CD4-positive, alpha-beta T cell treated with Interleukin-21 for 1 hour (primary cell): ENCODE data around the gene TRPC1.
A peak's percentile ranks its signal among the peaks of the same experiment; 100 is the strongest.
"Not testable (repeated sequence)": the region's sequence is repeated elsewhere in the genome, so short reads cannot be mapped to it uniquely, and the experiment has no call there.

Source experiments
- DNase-seq: peaks from one replicate; pipeline ENCODE4 v3.0.0-alpha.2; 2020

TRPC1 gene

GRCh38 chr3:142723968-142724681 lies at the start of gene TRPC1:
TRPC1 (plus strand) TSS chr3:142724034; CDS start chr3:142724560, 526 bp downstream.
- DNase-seq = peak; percentile 87

DNA sequence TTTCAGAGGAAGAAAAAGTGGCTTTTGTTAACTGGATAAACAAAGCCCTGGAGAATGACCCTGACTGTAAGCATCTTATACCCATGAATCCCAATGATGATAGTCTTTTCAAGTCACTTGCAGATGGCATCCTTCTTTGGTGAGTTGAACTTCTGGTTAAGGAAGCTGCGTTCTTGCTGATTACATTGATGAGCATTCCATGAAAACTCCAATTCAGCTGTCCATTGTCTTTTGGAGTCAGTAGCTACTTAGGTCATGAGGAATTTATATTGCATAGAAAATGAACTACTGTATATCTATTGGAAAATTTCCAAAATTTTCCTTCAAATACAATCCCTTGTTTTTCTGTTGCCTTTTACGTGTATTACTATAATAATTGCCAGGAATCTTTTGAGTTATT lies 47.7 kb upstream of the TRPC1 start:
- DNase-seq = no peak

DNA sequence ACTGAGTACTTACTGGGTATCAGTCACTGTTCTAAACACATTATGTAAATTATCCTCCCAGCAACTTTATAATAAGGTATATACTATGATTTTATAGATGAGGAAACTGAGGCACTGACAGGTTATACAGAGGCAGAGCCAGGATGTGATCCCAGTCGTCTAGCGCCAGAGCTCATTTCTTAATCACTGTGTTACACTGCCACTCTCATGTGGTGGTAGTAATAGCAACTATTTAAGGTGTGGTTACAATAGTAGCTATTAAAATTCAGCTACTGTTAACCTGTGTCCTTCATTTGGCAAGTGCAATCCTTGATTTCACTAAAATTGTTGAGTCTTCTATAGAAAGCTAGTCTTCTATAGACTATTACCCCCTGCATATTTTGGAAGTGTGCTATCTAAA lies 43.1 kb upstream of the TRPC1 start:
- no peak for DNase-seq

- no peak for DNase-seq
These were observed 33.2 kb upstream of the TRPC1 start for GRCh38 chr3:142690613-142691012.

DNA sequence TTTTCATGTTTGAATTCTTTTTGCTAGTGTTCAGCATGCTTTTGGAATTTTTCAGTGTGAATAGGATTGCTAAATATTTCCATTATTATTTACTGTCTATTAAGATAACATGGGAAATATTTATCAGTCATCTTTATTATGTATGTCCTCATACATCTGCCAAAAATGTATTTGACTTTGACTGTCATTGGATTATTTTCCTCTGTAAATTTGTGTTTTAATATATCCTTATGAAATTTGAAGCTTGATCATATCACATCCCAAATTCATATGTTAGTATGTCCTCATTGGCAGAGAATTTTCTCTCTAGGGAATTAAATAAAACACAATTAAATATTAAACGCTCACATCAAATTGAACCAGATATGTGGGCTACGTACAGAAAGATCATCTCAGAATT lies 32.3 kb upstream of the TRPC1 start:
- DNase-seq = no peak

DNA sequence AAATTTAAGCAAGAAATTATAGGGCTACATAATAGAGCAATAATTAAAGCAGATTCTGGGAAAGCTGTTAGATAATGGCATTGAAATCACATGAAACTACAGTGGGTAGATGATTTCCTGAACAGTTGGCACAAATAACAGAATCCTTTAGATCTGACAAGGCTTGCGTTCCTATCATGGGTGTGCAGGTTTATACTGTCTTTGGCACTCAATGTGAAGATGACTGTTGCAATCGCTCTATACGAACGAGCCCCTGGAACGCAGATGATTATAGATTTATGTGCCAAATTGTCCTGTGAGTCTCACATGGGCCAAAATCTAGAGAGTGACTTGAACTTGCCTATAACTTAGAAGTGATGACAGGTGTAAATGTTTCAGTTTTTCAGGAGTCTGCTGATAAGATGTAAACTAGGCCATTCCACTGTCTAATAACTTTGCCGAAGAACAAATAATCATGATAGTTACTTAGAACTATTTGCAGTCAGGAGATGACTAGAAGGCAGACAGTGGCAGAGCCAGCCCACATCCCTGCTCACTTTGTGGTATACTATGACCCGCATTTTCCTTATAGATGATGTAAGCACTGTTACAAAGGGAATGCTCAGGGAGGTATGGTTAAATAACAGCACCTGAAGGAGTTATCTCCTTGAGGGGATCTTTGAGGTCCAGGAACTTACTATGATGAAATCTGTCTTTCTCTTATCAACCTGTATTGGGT lies 30.5 kb upstream of the TRPC1 start:
- DNase-seq = no peak

DNA sequence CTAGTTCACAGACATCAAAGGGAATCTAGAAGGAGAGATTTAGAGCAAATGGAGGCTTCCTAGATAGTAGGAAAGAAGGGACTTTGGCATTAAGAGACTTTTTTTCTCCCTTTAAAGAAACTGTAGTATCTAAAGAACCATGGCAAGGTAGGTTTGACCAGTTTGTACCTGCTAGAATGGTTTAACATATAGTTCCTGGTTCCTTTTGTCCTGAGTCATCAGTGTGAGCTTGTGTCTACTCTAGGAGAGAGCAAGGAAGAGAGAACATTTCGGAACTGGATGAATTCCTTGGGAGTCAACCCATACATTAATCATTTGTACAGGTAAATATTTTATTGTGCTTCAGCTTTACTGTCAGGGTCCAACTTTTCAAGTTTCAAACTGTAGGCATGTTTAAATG lies 29.6 kb upstream of the TRPC1 start:
- DNase-seq = no peak

DNA sequence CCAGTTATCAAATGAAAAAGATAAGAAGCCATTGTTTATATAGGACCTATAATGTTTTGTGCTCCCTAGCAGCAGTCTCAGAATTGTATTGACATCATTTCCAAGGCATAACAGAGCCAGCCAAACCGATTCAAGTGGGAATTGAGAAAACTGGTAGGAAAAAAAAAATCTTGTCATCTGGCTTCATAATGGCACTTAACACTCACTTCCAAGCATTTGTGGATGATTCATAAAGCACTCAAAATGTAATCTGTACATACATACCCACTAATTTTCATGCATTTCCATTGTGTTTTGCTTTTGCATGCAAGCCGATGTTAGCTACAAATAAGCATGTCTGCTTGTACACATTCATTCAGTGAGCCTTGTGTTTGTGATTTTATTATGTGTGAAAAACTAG lies 18.6 kb upstream of the TRPC1 start:
- no peak for DNase-seq

GRCh38 chr3:142706321-142707127 lies 17.3 kb upstream of the TRPC1 start:
- no peak for DNase-seq

DNA sequence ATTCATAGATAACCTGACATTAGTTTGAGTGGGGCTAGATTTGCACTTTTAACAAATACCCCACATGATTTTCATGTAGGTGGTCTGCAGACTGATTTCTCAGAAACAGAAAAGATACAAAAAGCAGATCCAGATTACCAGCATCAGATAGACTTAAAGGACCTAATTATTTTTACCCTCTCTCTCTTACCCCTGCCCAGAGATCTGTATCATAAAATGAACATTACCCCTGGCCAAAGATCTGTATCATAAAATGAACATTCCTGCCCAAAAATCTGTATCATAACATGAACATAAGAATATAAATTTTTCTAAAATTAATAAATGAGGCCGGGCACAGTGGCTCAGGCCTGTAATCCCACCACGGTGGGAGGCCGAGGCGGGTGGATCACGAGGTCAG lies 14.6 kb upstream of the TRPC1 start:
- DNase-seq = no peak

- DNase-seq = not testable (repeated sequence)
These were observed 9.0 kb upstream of the TRPC1 start for GRCh38 chr3:142714882-142715281.

DNA sequence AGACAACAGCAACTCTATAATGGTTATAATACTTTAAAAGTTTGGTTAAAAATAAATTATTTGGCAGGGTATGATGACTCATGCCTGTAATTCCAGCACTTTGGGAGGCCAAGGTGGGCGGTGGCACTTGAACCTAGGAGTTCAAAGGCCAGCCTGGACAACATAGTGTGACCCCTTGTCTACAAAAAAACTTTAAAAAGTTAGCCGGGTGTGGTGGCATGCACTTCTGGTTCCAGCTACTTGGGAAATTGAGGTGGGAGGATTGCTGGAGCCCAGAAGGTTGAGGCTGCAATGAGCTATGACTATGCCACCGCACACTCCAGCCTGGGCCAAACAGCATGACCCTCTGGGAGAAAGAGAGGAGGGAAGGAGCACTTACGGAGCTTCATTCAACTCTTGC lies 7.7 kb upstream of the TRPC1 start:
- no peak for DNase-seq

DNA sequence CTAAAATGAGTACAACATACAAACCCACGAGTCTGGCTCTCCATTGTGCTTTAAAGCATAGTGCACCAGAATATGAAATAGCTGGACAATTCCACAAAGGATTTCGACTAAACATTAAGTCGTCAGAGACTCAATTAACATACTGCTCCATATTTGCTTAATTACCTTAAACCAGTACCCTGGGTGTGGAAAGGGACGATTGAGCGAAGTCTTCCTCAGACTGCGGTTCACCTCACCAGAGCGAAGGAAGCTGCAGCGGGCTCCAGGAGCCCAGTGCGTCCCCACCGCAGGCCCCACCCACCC lies 218 bp upstream of the TRPC1 start:
- DNase-seq = no peak

DNA sequence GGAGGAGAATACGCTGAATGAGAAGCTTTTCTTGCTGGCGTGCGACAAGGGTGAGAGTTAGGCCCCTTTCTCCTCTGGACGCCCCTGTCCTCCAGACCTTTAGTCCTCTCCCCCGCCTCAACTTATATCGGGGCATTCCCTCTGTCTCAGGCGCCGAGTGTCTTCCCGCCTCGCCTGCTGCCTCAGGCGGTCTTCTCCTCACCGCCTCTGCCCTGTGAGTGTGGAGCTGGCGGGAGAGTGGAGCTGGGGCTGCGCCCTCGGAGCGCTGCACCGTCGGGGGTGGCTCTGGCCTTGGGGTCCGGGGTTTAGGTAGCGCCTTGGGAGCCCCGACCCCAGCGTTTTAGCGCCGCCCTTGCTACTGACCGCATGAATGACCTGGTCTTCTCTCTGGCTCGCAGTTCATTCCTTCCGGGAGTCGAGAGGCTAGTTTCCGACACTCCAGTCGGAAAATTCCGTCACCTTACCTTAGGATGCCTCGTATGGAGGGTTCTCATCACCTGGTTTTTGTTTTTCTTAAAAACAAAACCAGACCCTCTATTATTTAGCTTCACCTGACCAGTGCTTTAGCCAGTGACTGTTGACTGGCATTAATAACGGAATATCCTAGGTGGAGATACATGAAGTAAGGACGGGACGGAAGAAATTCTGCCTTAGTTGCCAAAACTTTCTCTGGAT lies 985 bp downstream of the TRPC1 start:
- no peak for DNase-seq

DNA sequence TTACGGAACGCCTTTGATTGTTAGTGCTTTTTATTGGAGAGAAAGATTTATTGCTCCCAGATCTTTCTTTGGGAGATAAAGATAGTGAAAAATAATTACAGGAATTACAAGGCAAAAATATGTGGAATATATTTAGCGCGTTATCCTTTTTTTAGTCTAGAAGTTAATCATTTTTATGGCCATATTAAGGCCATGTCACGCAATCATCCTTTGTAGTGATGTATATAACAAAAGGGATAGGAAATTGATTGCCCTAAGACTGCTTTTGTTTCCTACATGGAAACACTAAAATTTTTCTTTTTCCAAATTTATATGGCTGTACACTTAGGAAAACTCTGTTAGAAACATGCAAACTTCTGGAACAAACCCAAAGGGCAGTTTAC lies 1.5 kb downstream of the TRPC1 start:
- no peak for DNase-seq

DNA sequence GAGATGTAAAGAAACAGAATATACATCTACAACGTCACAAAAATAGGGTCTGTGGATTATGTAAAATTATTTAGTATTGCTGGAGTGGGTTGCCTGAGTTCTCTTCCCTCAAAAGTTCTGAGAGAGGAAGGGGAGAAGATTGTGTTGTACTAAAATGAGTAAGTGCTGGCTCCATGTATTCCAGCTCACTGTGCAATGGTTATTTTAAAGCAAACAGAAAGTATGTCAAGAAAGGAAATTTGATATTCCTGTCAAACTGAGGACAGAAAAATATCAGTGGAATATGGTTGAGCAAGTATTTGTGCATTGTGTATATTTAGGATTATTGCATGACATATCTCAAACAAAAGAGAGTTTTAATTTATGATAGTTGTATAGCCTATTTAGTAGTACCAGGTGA lies 2.2 kb downstream of the TRPC1 start:
- DNase-seq = no peak

DNA sequence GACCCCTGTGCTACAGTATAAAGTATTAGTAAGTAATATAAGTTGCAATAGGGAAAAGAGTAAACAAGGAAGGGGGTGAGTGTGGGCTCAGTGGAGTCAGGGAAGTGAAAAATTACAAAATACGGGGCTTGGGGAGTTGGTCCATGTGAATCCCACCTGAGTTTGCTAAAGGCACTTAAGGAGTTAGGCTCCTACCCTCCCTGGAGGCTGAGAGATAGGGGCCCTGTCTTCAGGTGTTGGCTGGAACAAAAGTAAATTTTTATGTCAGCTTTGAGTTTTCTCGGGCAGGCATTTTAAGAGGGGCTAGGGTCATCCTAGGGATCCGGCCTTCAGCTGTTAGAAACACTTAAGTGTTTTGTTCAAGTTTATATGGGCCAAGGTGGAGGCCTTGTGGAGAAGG lies 8.2 kb downstream of the TRPC1 start:
- DNase-seq = no peak

DNA sequence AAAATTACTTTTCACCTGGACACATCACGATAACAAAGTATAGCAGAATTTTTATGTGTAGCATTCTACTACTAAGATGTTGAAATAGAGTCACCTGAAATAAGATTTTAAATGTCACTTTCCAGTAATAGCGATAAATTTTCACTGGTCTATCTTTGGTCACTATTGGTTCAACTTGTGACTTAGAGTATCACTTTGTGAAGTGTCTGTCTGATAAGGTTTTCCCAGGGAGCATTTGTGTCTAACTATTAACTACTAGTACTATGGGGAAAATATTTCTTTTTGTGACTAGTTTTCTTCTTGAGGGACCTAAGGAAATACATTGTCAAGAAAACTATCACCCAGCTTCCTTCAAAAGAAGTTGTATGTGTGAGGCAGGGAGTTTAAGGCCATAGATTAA lies 11.0 kb downstream of the TRPC1 start:
- DNase-seq = no peak

DNA sequence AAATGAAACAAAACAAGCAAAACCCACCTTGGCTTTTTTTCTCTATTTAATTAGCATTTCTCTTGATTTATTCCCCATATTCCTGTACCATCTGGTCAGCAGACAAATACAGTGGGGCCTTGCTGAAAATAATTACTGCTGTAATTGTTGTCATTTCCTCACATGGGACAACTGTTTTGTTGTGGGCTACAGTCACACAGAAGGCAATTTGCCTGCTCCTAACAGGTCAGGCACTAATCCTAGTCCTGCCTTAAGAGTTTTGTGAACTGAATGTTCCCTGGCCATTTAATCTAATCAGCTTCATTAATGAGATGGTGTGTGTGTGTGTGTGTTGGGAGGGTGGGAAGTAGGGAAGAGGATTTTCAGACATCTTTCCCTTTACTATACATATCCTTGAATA lies 11.6 kb downstream of the TRPC1 start:
- DNase-seq = no peak

DNA sequence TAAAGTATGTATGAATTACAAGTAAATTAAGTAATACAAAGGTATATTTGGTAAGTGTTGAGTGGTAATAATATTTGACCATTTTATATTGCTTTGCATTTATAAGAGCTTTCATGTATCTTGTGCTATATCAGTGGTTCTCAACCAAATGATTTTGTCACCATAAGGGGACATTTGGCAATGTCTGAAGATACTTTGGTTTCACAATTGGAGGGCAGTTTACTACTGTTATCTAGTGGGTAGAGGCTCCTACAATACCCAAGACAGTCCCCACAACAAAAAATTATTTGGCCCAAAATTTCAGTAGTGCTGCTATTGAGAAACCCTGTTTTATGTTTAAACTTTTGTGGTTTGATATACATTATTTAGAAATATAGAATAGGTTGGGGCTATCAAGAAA lies 14.6 kb downstream of the TRPC1 start:
- DNase-seq = no peak

DNA sequence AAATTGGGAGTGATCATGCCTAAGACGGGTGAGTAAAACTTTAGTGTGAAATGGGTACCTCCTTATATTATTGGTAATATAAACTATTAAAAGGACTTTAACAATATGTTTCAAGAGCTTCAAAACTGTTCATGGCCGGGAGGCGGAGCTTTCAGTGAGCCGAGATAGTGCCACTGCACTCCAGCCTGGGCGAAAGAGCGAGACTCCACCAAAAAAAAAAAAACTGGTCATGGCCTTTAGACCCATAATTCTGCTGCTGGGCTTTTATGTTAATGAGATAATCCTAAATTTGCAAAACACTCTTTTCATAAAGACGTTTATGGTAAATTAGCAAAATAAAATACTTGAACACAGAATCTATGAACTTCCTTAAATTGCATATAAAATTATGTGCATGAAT lies 22.8 kb downstream of the TRPC1 start:
- no peak for DNase-seq

DNA sequence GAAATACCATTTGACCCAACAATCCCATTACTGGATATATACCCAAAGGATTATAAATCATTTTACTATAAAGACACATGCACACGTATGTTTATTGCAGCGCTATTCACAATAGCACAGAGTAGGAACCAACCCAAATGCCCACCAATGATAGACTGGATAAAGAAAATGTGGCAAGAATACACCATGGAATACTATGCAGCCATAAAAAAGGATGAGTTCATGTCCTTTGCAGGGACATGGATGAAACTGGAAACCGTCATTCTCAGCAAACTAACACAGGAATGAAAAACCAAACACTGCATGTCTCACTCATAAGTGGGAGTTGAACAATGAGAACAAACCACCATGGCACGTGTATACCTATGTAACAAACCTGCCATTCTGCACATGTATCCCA lies 26.7 kb downstream of the TRPC1 start:
- not testable (repeated sequence) for DNase-seq

GRCh38 chr3:142752605-142753004 lies 28.8 kb downstream of the TRPC1 start:
- not testable (repeated sequence) for DNase-seq

DNA sequence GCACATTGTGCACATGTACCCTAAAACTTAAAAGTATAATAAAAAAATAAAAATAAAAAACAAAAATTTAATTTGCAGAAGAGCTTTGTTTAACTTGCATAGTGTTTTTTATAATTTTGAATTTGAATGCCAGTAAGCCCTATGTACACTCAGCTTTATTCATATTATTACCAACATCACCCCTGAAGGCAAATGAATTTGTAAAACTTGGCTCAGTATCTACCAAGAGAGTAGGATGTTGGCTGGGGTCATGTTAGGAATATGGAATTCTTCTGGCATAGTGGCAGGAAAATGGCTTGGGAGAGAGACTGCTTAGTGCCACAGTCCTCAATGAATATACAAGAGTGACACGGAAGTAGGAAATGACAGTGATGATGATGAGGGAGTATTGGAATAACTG lies 30.7 kb downstream of the TRPC1 start:
- DNase-seq = no peak
